Keratinocyte (primary cell): ENCODE results near the gene PAH. TPM values are rescaled to one million over a fixed set of nuclear protein-coding genes. Genes with fewer than 3 reads are reported as not detected.

Experiments
- DNase-seq: peaks from one replicate; pipeline ENCODE4 v3.0.0-alpha.2; 2011; ENCODE audit warnings: low read depth, missing footprints, low spot score
- FAIRE-seq: peaks from 2 replicates; lab custom pipeline; 2011; peaks lifted over from hg19 to GRCh38; lab: Jason Lieb, UNC
- H2AFZ ChIP-seq: 2 replicates; pipeline ENCODE4 v1.6.0; 2012; ENCODE audit warnings: low read length, control low read depth, inconsistent platforms; ENCODE audit not compliant: control insufficient read depth
- H3K27ac ChIP-seq: 2 replicates; pipeline ENCODE4 v1.5.1; 2011; ENCODE audit warnings: low read length; ENCODE audit not compliant: control insufficient read depth, insufficient read depth
- H3K27me3 ChIP-seq: 3 replicates; pipeline ENCODE4 v1.6.0; 2011; ENCODE audit warnings: low read length; ENCODE audit not compliant: control insufficient read depth, insufficient read depth; ENCODE audit errors: extremely low read depth
- H3K36me3 ChIP-seq, 2 experiments: 2 replicates in 1 of 2; 3 replicates in 1 of 2; pipeline ENCODE4 v1.5.1; 2011; ENCODE audit warnings: low read length in 2 of 2, mild to moderate bottlenecking in 1 of 2; ENCODE audit not compliant: control insufficient read depth in 2 of 2, insufficient read depth in 2 of 2; ENCODE audit errors: extremely low read depth in 1 of 2
- H3K4me1 ChIP-seq: 3 replicates; pipeline ENCODE4 v1.5.1; 2011; ENCODE audit warnings: low read length; ENCODE audit not compliant: control insufficient read depth, insufficient read depth; ENCODE audit errors: extremely low read depth
- H3K4me2 ChIP-seq: 3 replicates; pipeline ENCODE4 v1.6.0; 2011; ENCODE audit warnings: low read depth, low read length; ENCODE audit not compliant: control insufficient read depth, insufficient read depth; ENCODE audit errors: extremely low read depth
- H3K4me3 ChIP-seq, 3 experiments: fragments of 200-600 bp in 1 of 3; sonication (generic) in 1 of 3; 2 replicates in 2 of 3; 3 replicates in 1 of 3; pipeline ENCODE4 v1.5.1; 2011 to 2016; ENCODE audit warnings: low read length in 3 of 3, mild to moderate bottlenecking in 3 of 3, control low read depth in 2 of 3, inconsistent platforms in 1 of 3, low read depth in 1 of 3, mixed read lengths in 1 of 3, mixed run types in 1 of 3, moderate library complexity in 1 of 3; ENCODE audit not compliant: control insufficient read depth in 2 of 3, insufficient read depth in 2 of 3; ENCODE audit errors: extremely low read depth in 1 of 3
- H3K79me2 ChIP-seq: 2 replicates; pipeline ENCODE4 v1.6.0; 2012; ENCODE audit warnings: low read length; ENCODE audit not compliant: control insufficient read depth, insufficient read depth
- H3K9ac ChIP-seq: 3 replicates; pipeline ENCODE4 v1.6.0; 2011; ENCODE audit warnings: low read length; ENCODE audit not compliant: control insufficient read depth, insufficient read depth; ENCODE audit errors: extremely low read depth
- H3K9me1 ChIP-seq: 3 replicates; pipeline ENCODE4 v1.6.0; 2011; ENCODE audit warnings: low read length; ENCODE audit not compliant: control insufficient read depth, insufficient read depth; ENCODE audit errors: extremely low read depth
- H3K9me3 ChIP-seq: 2 replicates; pipeline ENCODE4 v1.5.1; 2012; ENCODE audit warnings: low read depth, low read length; ENCODE audit not compliant: control insufficient read depth
- H4K20me1 ChIP-seq: 3 replicates; pipeline ENCODE4 v1.6.0; 2011; ENCODE audit warnings: low read length; ENCODE audit not compliant: control insufficient read depth, insufficient read depth; ENCODE audit errors: extremely low read depth
- EZH2 ChIP-seq: IDR thresholded peaks from one replicate; pipeline ENCODE4 v1.6.1; 2012; ENCODE audit warnings: inconsistent platforms, mild to moderate bottlenecking, low read length, moderate library complexity
- dilution Hi-C: fragments of 300-500 bp; cut with MboI; formaldehyde crosslinking; loops from one replicate; pipeline ENCODE4 v1.7.0; 2020; ENCODE audit warnings: low sequenced_read_pairs; ENCODE audit not compliant: extremely low pct_ligation_motif_present
- polyA plus RNA-seq, 5 experiments: library from polyadenylated mRNA; depleted of rRNA in 3 of 5; stranded (reverse) in 3 of 5; stranded (forward) in 1 of 5; unstranded in 1 of 5; fragments of >200 nt; gene quantifications; 1 replicate in 1 of 5; 2 replicates in 3 of 5; 3 replicates in 1 of 5; pipeline versions ENCODE4 v1.2.1 to v1.2.3, GENCODE V29; 2011 to 2012; ENCODE audit warnings: missing spikeins in 2 of 5, low read depth in 1 of 5, low replicate concordance in 1 of 5
- TF ChIP-seq, protein P1 (sequence below), 3 experiments: IDR thresholded peaks in 1 of 3; conservative IDR thresholded peaks in 1 of 3; optimal IDR thresholded peaks in 1 of 3; 2 replicates in 2 of 3; 3 replicates in 1 of 3; pipeline versions ENCODE3 to v1.5.1; 2011; ENCODE audit warnings: low read length in 3 of 3, mild to moderate bottlenecking in 3 of 3, moderate library complexity in 2 of 3, control low read depth in 1 of 3, inconsistent platforms in 1 of 3; ENCODE audit not compliant: insufficient read depth in 2 of 3; ENCODE audit errors: extremely low read depth in 1 of 3

Gene PAH
- polyA plus RNA-seq, 1 donor (not counting 4 experiments of a cell fraction or from before 2014, with no cell fraction given): not detected

GRCh38 chr12:102920271-102920670 lies 3.2 kb upstream of the PAH start:
- H3K9ac ChIP-seq: no peak overlapping the region

DNA sequence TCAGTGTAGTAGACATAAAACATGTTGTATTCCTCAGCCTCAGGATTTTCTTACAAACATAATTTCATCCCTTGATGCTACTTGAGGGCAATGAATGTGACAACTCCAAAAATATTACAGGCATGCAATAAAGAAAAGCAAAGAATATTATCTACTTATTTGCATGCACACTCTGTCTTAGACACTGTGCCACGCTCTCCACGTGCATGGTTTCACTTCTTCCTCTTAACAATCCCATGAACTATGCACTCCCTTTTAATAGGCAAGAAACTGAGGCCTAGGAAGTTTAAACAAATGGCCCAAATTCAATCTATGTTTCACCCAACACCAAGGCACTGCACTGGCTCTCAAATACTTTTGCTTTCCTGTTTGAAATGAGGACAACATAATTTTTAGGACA lies 1.8 kb upstream of the PAH start:
- H3K79me2 ChIP-seq: no peaks in the 10 kb centered on the region
- no peak overlapping the region for H3K4me3 ChIP-seq
- H3K4me1 ChIP-seq: no peaks in the 10 kb centered on the region
- no peaks in the 10 kb centered on the region for H3K27me3 ChIP-seq
- H3K27ac ChIP-seq: no peak overlapping the region
- dilution Hi-C loops: no loop called here
- no peak overlapping the region for H3K4me2 ChIP-seq
- no peaks in the 10 kb centered on the region for H3K9me3 ChIP-seq
- H3K36me3 ChIP-seq: no peaks in the 10 kb centered on the region
- TF ChIP-seq, protein P1, sequence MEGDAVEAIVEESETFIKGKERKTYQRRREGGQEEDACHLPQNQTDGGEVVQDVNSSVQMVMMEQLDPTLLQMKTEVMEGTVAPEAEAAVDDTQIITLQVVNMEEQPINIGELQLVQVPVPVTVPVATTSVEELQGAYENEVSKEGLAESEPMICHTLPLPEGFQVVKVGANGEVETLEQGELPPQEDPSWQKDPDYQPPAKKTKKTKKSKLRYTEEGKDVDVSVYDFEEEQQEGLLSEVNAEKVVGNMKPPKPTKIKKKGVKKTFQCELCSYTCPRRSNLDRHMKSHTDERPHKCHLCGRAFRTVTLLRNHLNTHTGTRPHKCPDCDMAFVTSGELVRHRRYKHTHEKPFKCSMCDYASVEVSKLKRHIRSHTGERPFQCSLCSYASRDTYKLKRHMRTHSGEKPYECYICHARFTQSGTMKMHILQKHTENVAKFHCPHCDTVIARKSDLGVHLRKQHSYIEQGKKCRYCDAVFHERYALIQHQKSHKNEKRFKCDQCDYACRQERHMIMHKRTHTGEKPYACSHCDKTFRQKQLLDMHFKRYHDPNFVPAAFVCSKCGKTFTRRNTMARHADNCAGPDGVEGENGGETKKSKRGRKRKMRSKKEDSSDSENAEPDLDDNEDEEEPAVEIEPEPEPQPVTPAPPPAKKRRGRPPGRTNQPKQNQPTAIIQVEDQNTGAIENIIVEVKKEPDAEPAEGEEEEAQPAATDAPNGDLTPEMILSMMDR (optimal IDR thresholded peaks at IDR 0.05 in 1 of 3, IDR thresholded peaks at IDR 0.05 in 1 of 3, conservative IDR thresholded peaks at IDR 0.05 in 1 of 3; ENCODE audit: extremely low read depth in 1 of 3, insufficient read depth in 2 of 3, low read length in 3 of 3): no peak
- TF ChIP-seq EZH2: no peak
- no peaks in the 10 kb centered on the region for H4K20me1 ChIP-seq
- no peak overlapping the region for H2AFZ ChIP-seq
- no peaks in the 10 kb centered on the region for H3K9me1 ChIP-seq
- H3K9ac ChIP-seq: no peak overlapping the region
- DNase-seq: no peak
- no peak for FAIRE-seq

More at GRCh38 chr12:102920271-102920670, 3.2 kb upstream of the PAH start:
- Histone ChIP-seq H3K9me3 (no peaks in the 10 kb centered on the region), H3K79me2 (no peaks in the 10 kb centered on the region), H3K27me3 (no peaks in the 10 kb centered on the region), H3K36me3 (no peaks in the 10 kb centered on the region), H4K20me1 (no peaks in the 10 kb centered on the region), H3K4me1 (no peaks in the 10 kb centered on the region), H3K27ac (no peak overlapping the region), H3K4me3 (no peak overlapping the region), H3K4me2 (no peak overlapping the region), H3K9me1 (no peaks in the 10 kb centered on the region), H2AFZ (no peak overlapping the region)
- no peak for TF ChIP-seq EZH2
- TF ChIP-seq, protein P1 (optimal IDR thresholded peaks at IDR 0.05 in 1 of 3, IDR thresholded peaks at IDR 0.05 in 1 of 3, conservative IDR thresholded peaks at IDR 0.05 in 1 of 3; ENCODE audit: extremely low read depth in 1 of 3, insufficient read depth in 2 of 3, low read length in 3 of 3): no peak
- dilution Hi-C loops: no loop called here
- no peak for FAIRE-seq
- DNase-seq: no peak
